Measurements from ENCODE around the gene EGFR.

EGFR gene

GRCh38 chr7:55255496-55256445, 237.0 kb downstream of the EGFR start:
- peak; percentile 3 to 15 for DNase-seq

DNA sequence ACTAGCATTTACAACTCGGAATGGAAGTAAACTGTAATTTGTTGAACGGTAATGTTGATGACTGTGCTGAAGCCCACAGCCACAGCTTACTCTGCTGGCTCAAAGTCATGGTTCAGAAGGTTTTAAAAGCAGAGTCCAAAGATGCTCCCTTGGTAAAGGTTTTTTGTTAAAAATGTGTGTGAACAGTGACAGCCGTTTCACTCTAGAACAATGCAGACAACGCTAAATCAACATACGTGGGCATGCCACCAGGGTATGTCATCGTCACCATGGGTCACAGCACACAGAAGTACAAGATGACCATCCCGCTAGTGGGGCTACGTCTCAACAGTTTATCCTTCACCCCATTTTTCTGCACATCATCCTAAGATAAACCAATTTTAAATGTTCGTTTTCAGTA, 239.8 kb downstream of the EGFR start:
- no peak for DNase-seq

DNA sequence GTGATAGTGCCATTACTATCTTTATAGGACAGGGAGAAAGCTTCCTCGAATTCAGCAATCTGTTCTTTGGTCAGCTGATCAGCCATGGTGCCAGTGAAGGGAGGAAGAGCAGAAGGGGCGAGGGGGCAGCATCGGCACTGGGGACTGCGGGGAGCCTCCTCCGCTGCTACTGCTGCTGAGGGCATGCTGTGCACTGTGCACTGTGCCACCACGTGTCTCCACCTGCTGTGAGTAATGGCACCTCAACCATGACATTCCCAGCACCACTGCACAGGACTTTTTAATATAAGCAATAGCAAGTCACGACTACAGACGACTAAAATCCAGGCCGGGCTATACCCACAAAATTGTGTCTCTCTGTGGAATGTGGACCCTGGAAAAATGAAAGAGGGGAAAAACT, 241.4 kb downstream of the EGFR start:
- no peak for DNase-seq

- no peak for DNase-seq
Observed at GRCh38 chr7:55260676-55261385, 242.0 kb downstream of the EGFR start.

Data from bone marrow (tissue), 2 donors.